Activated T-cell treated with anti-CD3 and anti-CD28 coated beads for 24 hours (primary cell): Measurements from ENCODE around the gene MED8.

ENCODE experiments used
- DNase-seq: peaks from one replicate; pipeline ENCODE4 v3.0.0-alpha.2; 2020; ENCODE audit warnings: low read depth

The MED8 gene, protein sequence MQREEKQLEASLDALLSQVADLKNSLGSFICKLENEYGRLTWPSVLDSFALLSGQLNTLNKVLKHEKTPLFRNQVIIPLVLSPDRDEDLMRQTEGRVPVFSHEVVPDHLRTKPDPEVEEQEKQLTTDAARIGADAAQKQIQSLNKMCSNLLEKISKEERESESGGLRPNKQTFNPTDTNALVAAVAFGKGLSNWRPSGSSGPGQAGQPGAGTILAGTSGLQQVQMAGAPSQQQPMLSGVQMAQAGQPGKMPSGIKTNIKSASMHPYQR

DNA sequence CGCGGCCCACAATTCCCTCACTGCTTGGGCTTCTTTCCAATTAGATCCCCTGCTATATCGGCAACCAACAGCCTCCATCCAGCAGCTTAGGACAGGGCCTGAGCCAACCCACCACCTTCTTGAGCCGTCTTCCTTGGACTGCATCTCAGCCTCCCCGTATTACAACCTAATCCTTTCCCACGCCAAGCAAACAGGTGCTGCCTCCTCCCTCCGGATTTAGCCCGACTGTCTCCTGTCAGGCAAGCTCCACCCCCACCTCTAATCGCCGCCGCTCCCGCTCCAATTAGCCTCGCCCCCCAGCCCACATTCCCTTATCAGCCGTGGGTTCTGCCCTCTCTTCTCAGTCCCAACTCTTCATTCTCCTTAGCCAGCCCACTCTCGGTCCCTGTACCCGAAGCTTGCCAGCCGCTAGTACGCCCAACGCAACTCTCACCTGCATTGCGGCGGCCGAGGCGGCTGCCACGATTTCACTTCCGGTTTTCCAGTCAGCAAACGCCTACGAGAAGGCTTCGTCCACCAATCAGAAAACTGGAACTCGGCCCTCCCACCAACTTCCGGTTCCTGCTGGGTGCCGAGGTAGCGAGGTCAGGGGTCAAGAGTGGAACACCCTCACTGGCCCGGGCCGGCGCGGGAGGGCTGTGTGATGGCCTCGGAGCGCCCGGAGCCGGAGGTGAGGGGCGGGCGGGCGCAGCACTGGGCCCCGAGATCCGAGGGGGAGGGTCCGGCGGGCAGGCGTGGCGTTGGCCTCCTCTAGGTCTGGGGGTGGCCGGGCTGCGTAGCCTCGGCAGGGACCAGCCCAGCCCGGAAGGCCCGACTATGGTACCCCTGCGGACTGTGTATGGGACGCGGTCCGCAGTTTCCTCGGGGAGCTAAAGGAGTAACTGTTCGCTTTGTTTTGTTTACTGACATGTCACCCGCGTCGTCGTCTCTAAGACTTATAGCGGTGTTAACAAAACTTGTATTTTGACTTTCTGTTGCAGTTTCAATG lies at the start of gene MED8, which contains the start of gene SZT2:
Gene MED8 (minus strand): TSS at position 475 of the 988 bp plus-strand sequence. CDS start 36 bp downstream, at position 439.
Gene SZT2 (plus strand): TSS at position 574 of the 988 bp plus-strand sequence. CDS start 70 bp downstream, at position 644.
- peak; percentile 92 for DNase-seq

DNA sequence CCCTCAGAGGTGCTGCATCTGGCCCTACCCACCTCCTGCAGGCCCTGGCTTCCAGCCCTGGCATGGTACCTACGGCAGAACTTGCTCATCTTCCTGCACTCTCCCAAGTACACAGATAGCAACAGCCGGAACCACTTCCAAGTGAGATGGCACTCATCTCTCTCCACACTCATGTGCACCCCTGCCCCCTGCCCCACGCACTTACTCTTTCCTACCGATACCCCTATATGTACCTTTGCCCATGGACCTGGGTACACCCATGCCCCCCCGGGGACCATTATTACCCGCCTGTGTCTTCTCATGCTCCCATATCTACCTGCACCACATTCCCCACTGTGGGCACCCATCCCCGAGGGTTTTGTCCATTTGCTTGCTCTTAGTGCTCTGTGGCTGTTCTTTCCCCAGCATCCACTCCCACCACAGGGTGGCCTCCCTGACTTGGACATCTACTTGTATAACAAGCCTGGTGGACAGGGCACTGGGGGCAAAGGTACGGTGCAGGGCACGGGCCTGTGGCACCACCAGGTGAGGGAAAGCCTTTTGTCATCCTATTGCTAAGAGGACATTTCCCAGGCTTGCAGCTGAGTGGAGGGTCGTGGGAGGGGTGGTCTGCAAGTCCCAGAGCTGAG lies 49.5 kb upstream of the MED8 start:
- no peak for DNase-seq

DNA sequence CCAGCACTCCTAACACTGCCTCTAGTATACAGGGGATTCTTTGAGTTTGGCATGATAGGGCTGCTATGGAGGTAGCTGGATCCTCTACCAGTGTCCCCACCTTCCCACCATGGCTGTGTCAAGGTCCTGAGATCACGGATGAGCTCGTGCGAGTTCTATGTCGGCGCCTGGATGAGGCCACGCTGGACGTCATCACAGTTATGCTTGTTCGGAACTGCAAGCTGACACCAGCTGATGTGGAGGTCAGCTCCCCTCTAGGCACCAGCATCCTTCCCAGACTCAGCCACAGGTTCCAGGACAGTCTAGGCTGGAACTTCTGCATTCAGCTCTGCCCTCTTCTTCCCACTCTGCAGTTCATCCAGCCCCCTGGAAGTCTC lies 49.0 kb upstream of the MED8 start:
- no peak for DNase-seq

DNA sequence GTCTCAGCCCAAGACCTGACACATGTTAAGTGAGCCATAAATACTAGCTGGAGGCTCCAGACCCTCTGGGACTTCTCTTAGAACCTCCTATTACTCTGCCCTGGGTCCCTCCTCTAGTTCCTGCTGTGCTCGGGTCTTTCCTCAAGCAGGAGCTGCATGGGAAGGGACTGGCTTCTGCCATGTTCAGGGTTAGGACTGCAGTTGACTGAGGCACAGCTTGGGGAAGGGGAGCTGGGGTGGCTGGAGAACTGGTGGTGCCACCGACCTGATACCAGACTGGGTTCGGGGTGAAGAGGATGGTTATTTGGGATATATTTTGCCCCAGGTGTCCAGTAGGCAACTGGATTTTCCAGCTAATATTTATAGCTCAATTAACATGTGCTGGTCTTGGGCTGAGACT lies 48.4 kb upstream of the MED8 start:
- DNase-seq: no peak

DNA sequence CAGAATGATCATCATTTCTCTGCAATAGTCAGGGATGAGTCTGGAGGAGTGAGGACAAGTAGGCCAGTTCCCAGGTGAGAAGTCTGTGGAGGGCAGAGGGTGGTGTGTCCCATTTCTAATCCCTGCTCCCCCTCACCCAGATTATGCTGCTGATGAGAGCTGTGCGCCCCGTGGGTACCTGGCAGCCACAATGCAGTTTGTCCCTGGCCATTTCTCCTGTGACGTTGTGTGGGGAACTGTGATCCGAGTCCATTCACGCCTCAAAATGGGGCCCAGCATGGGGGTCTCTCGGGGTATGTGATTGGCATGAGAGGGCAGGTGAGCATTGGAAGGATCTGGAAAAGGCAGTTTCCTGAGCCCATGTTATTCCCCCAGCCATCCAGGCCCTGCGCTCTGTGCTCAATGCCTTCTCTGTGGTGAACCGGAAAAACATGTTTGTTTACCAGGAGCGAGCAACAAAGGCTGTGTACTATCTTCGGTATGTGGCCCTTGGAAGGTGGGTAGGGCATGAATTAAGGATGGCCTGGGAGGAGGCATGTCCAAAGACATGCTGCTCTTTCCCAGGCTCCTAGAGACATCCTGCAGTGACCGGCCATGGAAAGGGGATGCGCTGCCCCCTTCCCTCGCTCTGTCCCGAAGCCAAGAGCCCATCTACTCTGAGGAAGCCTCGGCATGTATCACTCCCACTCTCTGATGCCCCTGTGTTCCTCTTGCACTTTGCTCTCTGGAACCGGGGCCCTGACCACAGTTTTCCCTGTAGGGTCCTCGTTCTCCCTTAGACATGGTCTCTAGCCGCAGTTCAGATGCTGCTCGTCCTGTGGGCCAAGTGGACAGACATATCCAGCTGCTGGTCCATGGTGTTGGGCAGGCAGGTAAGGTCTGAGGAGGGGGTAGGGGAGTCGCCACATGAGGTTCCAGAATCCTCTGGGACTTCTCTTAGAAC lies 47.7 kb upstream of the MED8 start:
- no peak for DNase-seq

DNA sequence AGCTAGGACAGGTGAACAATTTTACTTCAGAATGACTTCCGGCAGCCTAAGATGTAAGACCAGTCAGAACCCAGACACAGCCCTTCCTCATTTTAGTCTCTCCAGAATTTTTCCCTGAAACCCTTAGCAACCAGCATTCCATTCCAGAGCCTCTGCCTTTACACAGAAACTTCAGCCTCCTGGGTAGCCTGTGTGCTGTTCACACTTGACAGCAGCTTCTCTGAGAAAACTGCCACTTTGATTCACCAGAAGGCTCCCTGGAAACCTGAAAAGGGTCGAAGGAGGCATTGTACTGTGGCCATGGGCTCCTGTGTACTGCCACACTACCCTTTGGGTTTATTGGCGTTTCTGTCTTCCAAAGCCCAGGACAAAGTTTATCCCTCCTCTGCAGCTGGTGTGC lies 46.8 kb upstream of the MED8 start:
- DNase-seq: no peak

DNA sequence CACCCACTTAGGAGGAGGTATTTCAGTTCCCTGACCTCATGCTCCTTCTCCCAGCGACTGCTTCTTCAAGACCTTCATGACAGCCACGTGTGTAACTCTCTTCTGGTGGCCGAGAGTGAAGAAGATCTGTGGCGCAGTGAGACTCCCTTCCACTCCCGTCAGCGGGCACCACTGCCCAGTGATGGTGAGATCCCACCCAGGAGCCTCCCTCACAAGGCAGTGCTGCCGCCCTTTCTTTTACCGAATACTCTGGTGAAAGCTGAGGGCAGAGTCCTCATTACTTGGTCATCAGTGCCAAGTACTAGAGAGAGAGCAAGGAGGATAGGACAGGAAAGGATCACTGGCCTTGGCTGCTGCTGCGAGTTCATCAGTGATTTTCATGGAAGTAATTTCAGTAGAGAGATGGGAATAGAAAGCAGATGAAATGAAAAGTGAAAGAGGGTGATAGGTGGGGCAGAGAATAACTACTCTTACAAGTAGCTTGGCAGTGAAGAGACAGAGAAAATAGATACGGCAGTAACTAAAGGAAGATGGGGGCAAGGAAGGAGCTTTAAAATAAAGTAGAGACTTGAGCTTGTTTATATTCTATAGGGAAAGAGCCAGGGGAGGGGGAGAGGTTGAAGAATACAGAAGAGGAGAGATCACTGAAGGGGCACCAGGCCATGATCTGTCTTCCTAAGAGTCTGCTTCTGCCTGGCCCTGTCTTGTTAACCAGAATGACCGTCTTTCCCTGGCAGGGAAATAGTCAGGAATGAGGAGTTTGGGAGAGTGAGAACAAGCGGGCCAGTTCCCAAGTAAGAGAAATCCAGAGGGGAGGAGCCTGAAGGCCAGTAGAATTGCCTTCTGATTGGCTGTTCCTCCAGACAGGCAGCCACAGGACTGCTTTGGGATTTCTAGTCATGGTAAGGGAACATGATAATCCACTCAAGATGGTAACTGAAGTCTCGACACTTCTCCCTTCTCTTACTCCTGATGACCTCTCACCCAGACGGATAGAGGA lies 45.8 kb upstream of the MED8 start:
- DNase-seq: no peak

DNA sequence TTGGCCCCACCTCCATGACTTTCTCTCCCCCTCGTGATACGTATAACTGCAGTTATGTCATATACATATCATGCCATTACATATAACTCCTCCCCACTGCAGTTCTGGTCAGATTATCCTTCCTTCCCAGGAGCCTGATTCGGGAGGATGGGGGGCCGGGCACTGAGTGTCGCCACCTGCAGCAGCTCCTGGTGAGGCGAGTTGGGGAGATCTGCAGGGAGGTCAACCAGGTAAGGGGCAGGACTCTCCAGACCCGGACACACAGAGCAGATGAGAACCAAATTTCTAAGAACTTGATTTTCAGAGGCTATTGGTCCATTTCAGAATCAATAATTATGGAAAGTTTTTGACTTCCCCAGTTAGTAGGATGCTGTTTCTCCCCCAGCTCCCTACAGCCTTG lies 44.7 kb upstream of the MED8 start:
- DNase-seq: no peak

DNA sequence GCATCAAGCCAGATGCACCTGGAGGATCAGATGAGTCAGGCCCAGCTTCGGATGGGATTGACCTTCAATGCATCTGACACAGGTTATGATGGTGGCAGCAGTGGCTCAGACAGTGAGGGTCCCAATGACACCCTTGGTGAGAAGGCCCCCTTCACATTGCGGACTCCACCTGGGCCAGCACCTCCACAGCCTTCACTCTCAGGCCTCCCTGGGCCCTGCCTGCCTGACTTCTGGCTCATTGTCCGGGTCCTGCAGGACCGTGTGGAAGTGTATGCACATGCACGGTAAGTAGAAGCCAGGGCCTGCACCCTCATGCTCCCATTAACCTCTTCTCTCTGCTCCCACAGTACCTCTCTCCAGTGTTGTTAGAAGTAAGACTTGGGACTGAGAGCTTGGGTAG lies 43.3 kb upstream of the MED8 start:
- no peak for DNase-seq

DNA sequence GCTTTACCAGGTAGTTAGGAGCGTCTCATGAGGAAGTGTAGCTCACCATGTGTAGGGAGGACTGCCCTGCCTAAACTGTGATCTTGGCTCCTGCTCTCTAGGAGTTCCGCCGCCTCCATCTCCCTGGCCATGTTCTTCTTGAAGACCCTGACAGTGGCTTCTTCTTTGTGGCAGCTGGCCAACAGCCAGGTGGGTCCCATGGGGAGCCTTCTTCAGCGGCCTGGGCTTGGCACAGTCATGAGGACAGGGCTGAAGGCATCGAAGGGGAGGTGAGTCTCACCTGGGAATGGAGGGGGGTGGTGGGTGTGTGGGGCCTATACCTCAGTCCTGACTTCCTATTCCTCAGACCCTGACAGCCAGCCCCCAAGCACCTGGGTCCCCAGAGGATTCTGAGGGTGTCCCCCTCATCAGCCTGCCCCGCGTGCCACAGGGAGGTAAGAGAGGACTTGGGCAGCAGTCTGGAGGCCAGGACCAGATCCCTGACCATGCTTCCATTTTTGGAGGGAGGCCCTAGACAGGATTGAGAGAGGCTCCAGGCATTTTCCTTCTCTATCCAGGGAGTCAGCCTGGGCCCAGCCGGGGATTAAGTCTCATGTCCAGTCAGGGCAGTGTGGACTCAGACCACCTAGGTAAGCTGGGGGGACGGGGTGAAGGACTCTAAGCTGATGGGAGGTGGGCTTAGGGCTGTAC lies 42.7 kb upstream of the MED8 start:
- DNase-seq: no peak

DNA sequence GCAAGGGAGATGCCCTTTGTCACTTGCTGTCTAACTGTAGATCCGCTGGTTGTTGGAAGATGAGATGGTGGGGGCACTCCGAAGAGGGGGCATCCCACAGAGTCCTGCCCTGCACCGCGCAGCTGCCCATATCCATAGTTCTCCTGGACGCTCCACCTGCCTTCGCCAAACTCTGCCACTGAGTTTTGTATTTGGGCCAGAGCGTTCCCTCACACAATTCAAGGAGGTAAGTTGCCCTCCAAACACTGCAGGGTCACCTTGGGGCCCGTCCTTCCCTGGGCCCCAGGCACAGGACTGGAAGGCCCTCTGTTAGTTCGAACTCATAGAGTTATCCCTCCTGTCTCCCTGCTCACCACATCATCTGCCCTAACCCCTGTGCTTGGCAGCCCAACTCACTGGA lies 42.1 kb upstream of the MED8 start:
- DNase-seq: no peak

DNA sequence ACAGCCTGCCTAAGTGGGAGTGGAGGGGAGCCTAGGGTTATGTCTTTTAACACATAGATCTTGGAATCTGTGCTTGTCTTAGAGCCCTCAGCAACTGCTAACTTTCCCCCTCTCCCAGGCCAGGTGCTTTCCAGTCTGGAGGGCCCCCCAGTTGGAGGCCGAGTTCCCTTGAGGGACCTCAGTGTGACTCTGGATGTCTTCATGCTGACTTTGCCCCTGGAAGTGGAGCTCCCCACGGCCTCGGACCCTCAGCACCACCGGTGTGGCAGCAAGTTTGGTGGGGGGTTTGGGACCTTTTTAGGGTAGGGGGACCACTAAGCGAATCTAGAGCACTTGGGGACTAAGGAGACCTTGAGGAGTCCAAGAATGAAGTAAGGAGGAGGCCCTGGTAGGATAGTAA lies 41.2 kb upstream of the MED8 start:
- no peak for DNase-seq

DNA sequence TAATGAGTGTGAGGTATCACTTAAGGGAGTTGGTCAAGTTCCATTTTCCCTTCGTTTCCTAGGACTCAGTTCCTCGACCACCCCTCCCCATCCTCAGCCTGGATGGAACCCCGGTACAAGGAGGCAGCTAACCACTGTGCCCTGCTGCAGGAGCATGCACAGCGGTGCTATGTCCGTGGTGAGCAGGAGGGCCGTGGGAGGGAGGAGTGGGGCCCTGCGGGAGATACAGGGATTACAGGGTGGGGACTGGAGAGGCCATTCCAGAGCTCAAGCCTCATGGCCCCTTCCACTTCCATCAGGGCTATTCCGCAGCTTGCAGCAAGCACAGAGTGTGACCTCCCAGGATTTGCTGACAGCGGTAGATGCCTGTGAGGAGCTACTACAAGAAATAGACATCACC lies 38.3 kb upstream of the MED8 start:
- DNase-seq: no peak

DNA sequence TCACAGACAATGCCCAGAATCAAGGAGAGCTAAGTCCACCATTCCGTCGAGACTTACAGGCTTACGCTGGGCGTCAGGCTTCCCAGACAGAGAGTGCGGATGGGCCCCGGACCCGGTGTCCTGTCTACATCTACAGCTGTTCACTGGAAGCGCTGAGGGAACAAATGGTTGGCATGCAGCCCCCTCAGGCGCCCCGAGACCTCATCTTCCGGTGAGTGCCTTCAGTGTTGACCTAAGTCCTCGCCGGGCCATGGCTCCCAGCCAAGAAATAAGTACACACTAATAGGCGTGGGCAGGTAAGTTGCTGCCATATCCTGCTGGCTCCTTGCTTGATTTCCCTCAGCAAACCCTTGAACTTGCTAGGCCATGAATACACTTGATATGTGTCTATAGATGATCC lies 37.9 kb upstream of the MED8 start:
- DNase-seq: no peak

DNA sequence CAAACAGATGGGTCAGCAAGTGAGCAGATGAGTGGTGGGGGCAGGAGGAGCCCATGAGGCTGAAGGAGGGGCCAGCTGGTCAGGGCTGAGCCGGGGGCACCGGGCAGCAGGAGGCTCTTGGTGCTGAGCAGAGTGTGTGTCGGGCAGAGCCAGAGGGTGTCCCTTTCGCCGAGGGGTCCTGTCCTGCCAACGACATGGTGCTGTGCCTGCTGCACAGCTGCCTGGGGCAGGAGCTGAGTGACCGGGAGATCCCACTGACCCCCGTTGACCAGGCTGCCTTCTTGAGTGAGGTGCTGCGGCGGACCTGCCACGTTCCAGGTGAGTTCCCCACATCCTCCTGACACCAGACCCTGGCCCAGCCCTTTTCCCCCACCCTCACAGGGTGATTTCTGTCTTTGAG lies 36.6 kb upstream of the MED8 start:
- DNase-seq: no peak

DNA sequence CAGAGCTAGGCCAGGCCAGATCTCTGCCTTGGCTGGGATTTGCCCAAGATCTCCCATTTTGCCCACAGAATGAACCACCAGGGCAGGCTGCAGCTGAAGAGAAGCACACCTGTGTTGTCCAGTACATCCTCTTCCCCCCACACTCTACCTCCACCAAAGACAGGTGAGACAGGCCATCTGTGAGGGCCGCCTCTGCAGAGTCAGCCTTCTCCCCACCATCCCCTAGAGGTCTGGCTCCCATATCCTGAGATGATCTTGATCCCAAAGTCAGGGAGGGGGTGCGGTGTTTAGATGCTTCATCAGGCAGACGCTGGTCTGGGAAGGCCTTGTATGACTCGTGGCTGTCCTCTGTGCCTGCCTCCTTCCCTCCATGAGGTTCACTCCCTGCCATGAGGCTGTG lies 35.4 kb upstream of the MED8 start:
- no peak for DNase-seq

DNA sequence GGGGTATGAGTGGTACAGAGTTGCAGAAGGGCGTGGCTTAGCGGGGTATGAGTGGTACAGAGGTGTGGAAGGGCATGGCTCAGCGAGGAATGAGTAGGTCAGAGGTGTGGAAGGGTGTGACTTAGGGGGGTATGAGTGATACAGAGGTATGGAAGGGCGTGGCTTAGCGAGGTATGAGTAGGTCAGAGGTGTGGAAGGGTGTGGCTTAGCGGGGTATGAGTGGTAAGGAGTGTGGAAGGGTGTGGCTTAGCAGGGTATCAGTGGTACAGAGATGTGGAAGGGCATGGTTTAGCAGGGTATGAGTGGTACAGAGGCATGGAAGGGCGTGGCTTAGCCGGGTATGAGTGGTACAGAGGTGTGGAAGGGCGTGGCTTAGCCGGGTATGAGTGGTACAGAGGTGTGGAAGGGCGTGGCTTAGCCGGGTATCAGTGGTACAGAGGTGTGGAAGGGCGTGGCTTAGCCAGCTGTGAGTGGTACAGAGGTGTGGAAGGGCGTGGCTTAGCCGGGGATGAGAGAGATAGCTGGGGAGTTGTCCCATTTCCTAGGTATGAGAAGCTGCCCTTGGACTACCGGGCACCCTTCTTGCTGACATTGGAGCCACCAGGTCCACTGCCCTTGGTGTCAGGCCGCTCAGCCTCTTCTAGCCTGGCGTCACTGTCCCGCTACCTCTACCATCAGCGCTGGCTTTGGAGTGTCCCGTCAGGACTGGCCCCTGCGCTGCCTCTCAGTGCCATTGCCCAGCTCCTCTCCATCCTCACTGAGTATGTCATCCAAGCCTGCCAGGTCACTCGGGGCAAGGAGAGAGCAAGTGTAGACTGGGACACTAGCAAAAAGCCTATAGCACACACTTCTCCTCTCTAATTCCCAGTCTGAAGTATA lies 34.3 kb upstream of the MED8 start:
- DNase-seq: no peak

DNA sequence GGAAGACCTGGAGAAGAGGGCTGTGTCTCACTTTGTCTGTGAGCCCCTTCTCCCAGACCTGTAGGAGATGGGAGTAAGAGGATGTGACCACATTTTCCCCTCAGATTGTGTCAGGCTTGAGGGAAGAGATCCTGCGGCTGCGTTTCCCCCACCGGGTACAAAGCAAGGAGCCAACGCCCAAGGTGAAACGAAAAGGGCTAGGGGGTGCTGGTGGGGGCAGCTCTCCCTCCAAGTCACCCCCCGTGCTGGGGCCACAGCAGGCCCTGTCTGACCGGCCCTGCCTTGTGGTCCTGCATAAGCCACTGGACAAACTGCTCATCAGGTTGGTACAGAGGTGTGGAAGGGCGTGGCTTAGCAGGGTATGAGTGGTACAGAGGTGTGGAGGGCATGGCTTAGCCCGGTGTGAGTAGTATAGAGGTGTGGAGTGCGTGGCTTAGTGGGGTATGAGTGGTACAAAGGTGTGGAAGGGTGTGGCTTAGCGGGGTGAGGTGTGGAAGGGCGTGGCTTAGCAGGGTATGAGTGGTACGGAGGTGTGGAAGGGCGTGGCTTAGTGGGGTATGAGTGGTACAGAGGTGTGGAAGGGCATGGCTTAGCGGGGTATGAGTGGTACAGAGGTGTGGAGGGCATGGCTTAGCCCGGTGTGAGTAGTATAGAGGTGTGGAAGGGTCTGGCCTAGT lies 33.5 kb upstream of the MED8 start:
- no peak for DNase-seq
